ENCODE measurements around the gene SERPINI1.

DNA sequence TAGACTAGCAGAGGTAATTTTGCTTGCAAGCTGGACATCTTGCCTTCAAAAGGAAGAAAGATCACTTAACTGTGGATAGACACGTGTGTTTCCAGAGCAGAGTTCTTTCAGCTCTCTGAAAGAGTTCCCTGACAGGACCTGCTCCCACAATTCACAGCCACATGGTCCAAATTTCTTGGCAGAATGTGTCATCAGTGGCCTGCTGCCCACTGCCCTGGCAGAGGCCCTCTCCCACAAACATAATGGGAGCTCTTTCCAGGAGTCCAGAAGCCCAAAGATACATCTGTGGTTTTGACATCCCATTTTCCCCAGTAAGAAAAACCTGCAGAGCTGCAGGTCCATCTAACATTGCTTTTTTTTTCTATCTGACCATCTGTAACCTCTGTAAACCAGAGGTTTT is 48.3 kb downstream of the SERPINI1 start:
- TF ChIP-seq YY1 (IDR thresholded peaks at IDR 0.05; ENCODE audit: borderline replicate concordance in 1 of 3, control insufficient read depth in 1 of 3, extremely low read depth in 1 of 3, insufficient read depth in 3 of 3, insufficient read length in 1 of 3, insufficient replicate concordance in 2 of 3, low read depth in 1 of 3, low read length in 2 of 3) (no peak), POLR2A (conservative IDR thresholded peaks at IDR 0.05) (no peak), EZH2 (IDR thresholded peaks at IDR 0.05; ENCODE audit: borderline replicate concordance, low read depth, low read length) (no peak), POLR2AphosphoS2 (IDR thresholded peaks at IDR 0.05; ENCODE audit: low read length) (no peak), TCF7L2 (IDR thresholded peaks at IDR 0.05; ENCODE audit: low read depth, low read length) (no peak), POLR2AphosphoS5 (IDR thresholded peaks at IDR 0.05; ENCODE audit: control insufficient read depth, insufficient read depth, low read depth, low read length) (no peak), NR2C1 (IDR thresholded peaks at IDR 0.05) (no peak), NR2C1 (tag; IDR thresholded peaks at IDR 0.05) (no peak), MAFG (tag; conservative IDR thresholded peaks at IDR 0.05) (no peak), ZNF699 (CRISPR knock-in tag; IDR thresholded peaks at IDR 0.05; ENCODE audit: insufficient replicate concordance) (no peak)
- TF ChIP-seq, protein P1, sequence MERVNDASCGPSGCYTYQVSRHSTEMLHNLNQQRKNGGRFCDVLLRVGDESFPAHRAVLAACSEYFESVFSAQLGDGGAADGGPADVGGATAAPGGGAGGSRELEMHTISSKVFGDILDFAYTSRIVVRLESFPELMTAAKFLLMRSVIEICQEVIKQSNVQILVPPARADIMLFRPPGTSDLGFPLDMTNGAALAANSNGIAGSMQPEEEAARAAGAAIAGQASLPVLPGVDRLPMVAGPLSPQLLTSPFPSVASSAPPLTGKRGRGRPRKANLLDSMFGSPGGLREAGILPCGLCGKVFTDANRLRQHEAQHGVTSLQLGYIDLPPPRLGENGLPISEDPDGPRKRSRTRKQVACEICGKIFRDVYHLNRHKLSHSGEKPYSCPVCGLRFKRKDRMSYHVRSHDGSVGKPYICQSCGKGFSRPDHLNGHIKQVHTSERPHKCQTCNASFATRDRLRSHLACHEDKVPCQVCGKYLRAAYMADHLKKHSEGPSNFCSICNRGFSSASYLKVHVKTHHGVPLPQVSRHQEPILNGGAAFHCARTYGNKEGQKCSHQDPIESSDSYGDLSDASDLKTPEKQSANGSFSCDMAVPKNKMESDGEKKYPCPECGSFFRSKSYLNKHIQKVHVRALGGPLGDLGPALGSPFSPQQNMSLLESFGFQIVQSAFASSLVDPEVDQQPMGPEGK (CRISPR knock-in tag; IDR thresholded peaks at IDR 0.05; ENCODE audit: borderline replicate concordance), result no peak
- TF ChIP-seq, protein P2, sequence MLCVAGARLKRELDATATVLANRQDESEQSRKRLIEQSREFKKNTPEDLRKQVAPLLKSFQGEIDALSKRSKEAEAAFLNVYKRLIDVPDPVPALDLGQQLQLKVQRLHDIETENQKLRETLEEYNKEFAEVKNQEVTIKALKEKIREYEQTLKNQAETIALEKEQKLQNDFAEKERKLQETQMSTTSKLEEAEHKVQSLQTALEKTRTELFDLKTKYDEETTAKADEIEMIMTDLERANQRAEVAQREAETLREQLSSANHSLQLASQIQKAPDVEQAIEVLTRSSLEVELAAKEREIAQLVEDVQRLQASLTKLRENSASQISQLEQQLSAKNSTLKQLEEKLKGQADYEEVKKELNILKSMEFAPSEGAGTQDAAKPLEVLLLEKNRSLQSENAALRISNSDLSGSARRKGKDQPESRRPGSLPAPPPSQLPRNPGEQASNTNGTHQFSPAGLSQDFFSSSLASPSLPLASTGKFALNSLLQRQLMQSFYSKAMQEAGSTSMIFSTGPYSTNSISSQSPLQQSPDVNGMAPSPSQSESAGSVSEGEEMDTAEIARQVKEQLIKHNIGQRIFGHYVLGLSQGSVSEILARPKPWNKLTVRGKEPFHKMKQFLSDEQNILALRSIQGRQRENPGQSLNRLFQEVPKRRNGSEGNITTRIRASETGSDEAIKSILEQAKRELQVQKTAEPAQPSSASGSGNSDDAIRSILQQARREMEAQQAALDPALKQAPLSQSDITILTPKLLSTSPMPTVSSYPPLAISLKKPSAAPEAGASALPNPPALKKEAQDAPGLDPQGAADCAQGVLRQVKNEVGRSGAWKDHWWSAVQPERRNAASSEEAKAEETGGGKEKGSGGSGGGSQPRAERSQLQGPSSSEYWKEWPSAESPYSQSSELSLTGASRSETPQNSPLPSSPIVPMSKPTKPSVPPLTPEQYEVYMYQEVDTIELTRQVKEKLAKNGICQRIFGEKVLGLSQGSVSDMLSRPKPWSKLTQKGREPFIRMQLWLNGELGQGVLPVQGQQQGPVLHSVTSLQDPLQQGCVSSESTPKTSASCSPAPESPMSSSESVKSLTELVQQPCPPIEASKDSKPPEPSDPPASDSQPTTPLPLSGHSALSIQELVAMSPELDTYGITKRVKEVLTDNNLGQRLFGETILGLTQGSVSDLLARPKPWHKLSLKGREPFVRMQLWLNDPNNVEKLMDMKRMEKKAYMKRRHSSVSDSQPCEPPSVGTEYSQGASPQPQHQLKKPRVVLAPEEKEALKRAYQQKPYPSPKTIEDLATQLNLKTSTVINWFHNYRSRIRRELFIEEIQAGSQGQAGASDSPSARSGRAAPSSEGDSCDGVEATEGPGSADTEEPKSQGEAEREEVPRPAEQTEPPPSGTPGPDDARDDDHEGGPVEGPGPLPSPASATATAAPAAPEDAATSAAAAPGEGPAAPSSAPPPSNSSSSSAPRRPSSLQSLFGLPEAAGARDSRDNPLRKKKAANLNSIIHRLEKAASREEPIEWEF (CRISPR knock-in tag; IDR thresholded peaks at IDR 0.05), result no peak
- TF ChIP-seq, protein P3, sequence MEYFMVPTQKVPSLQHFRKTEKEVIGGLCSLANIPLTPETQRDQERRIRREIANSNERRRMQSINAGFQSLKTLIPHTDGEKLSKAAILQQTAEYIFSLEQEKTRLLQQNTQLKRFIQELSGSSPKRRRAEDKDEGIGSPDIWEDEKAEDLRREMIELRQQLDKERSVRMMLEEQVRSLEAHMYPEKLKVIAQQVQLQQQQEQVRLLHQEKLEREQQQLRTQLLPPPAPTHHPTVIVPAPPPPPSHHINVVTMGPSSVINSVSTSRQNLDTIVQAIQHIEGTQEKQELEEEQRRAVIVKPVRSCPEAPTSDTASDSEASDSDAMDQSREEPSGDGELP (CRISPR knock-in tag; IDR thresholded peaks at IDR 0.05; ENCODE audit: borderline replicate concordance), result no peak

Data from K562 (cell line).